Caco-2 (cell line): Measurements from ENCODE around the gene BAG3. TPM values are rescaled to one million over a fixed set of nuclear protein-coding genes. Genes with fewer than 3 reads are reported as not detected.
"Not testable (repeated sequence)": the region's sequence is repeated elsewhere in the genome, so short reads cannot be mapped to it uniquely, and the experiment has no call there.

Experiments used
- BruUV-seq: library from RNA; stranded (reverse); fragments of 400-500 nt; replicated peaks from 2 replicates; lab custom pipeline; 2021; lab: Mats Ljungman, UMichigan
- CTCF ChIA-PET: fragments of 300-600 bp; sonication (Branson Sonifier 250); formaldehyde crosslinking; loops from one replicate; lab custom pipeline; 2022; ENCODE audit warnings: antibody characterized with exemption; lab: Charles Lee
- POLR2A ChIA-PET: fragments of 300-600 bp; sonication (Branson Sonifier 250); formaldehyde crosslinking; loops from one replicate; lab custom pipeline; 2022; ENCODE audit warnings: antibody characterized with exemption; lab: Charles Lee
- DNase-seq, 2 experiments: peaks; one replicate each; pipeline versions ENCODE4 v3.0.0 to v3.0.0-alpha.2; 2020 to 2022
- H3K27me3 ChIP-seq: replicated peaks from 2 replicates; pipeline ENCODE4 v1.6.0; 2011; ENCODE audit warnings: low read length; ENCODE audit not compliant: control insufficient read depth, insufficient read depth
- H3K36me3 ChIP-seq: 2 replicates; pipeline ENCODE4 v1.5.1; 2011; ENCODE audit warnings: low read length; ENCODE audit not compliant: control insufficient read depth, insufficient read depth
- H3K4me1 ChIP-seq: fragments of 250-450 bp; sonication (Bioruptor Pico); 2 replicates; pipeline ENCODE4 v1.5.1; 2020; ENCODE audit warnings: mild to moderate bottlenecking
- H3K4me3 ChIP-seq: 2 replicates; pipeline ENCODE4 v1.5.1; 2011; ENCODE audit warnings: low read depth, mild to moderate bottlenecking, control low read depth, low read length
- H3K9me3 ChIP-seq: fragments of 250-450 bp; sonication (Bioruptor Pico); 2 replicates; pipeline ENCODE4 v1.5.1; 2020; ENCODE audit warnings: mild to moderate bottlenecking, moderate library complexity
- H3K27ac Mint-ChIP-seq: one replicate; pipeline ENCODE4 v1.8.0; 2022; ENCODE audit warnings: mixed read lengths; ENCODE audit not compliant: unreplicated experiment
- H3K27me3 Mint-ChIP-seq: one replicate; pipeline ENCODE4 v1.8.0; 2022; ENCODE audit warnings: mixed read lengths; ENCODE audit not compliant: insufficient read depth, unreplicated experiment
- H3K36me3 Mint-ChIP-seq: one replicate; pipeline ENCODE4 v1.8.0; 2022; ENCODE audit warnings: mild to moderate bottlenecking, mixed read lengths; ENCODE audit not compliant: insufficient read depth, unreplicated experiment
- H3K4me1 Mint-ChIP-seq: one replicate; pipeline ENCODE4 v1.8.0; 2022; ENCODE audit warnings: low read depth, mixed read lengths; ENCODE audit not compliant: unreplicated experiment
- H3K4me3 Mint-ChIP-seq: one replicate; pipeline ENCODE4 v1.8.0; 2022; ENCODE audit warnings: mild to moderate bottlenecking, moderate library complexity, mixed read lengths; ENCODE audit not compliant: unreplicated experiment
- H3K9me3 Mint-ChIP-seq: one replicate; pipeline ENCODE4 v1.8.0; 2022; ENCODE audit warnings: mixed read lengths; ENCODE audit not compliant: unreplicated experiment
- CTCF ChIP-seq, 2 experiments: fragments of 200-600 bp in 1 of 2; IDR thresholded peaks; 1 replicate in 1 of 2; 2 replicates in 1 of 2; pipeline versions ENCODE4 v1.5.1 to v1.8.0; 2011 to 2022; ENCODE audit warnings: antibody characterized with exemption in 1 of 2, control low read depth in 1 of 2, inconsistent platforms in 1 of 2, low read depth in 1 of 2, low read length in 1 of 2, mild to moderate bottlenecking in 1 of 2, moderate library complexity in 1 of 2; ENCODE audit not compliant: insufficient read depth in 1 of 2, severe bottlenecking in 1 of 2, unreplicated experiment in 1 of 2
- intact Hi-C: fragments of 100-400 bp; cut with micrococcal nuclease; formaldehyde crosslinking; loops from one replicate; pipeline ENCODE4 v1.10.0; 2022; ENCODE audit not compliant: unreplicated experiment
- total RNA-seq: library from RNA; stranded (reverse); gene quantifications from 2 replicates; pipeline ENCODE4 v1.2.3, GENCODE V29; 2022

The BAG3 gene
- total RNA-seq, 1 experiment from 2014 or later, result 30.7 TPM

- Mint-ChIP-seq H3K9me3 (no peaks in the 10 kb centered on the region), H3K27me3 (no peaks in the 10 kb centered on the region), H3K36me3 (peaks cover 36% of the 10 kb centered on the region), H3K4me3 (no peak overlapping the region), H3K4me1 (peaks cover 25% of the 10 kb centered on the region), H3K27ac (no peak overlapping the region)
- intact Hi-C loops, result no loop called here
- CTCF ChIA-PET, result no interaction called here
- BruUV-seq, result no TSS peak
- Histone ChIP-seq H3K4me3 (no peak overlapping the region), H3K36me3 (0 out of 2 replicates have a peak, but pooled peaks cover 3% of the 10 kb centered on the region), H3K4me1 (peaks cover 22% of the 10 kb centered on the region), H3K9me3 (no peaks in the 10 kb centered on the region), H3K27me3 (no peaks in the 10 kb centered on the region)
- DNase-seq, result no peak
- POLR2A ChIA-PET, result interaction anchor here (0.9 kb wide), 1 partner anchor 63 kb away, joined by 3 read pairs; the partner anchor contains the start of gene TIAL1
- no peak for TF ChIP-seq CTCF (IDR thresholded peaks at IDR 0.05; ENCODE audit: insufficient read depth in 1 of 2, low read depth in 1 of 2, low read length in 1 of 2, severe bottlenecking in 1 of 2, unreplicated experiment in 1 of 2)
Observed at GRCh38 chr10:119659951-119660350, 8.8 kb downstream of the BAG3 start.

GRCh38 chr10:119662076-119662605 is 11.0 kb downstream of the BAG3 start:
- H3K27ac Mint-ChIP-seq, H3K9me3 Mint-ChIP-seq, CTCF ChIA-PET, H3K27me3 Mint-ChIP-seq, BruUV-seq, H3K27me3 ChIP-seq, H3K4me3 Mint-ChIP-seq, DNase-seq, H3K4me3 ChIP-seq, H3K36me3 ChIP-seq, intact Hi-C loops, POLR2A ChIA-PET, H3K9me3 ChIP-seq: not testable (repeated sequence)
- peaks cover 41% of the 10 kb centered on the region for H3K4me1 ChIP-seq
- Mint-ChIP-seq H3K36me3 (peaks cover 27% of the 10 kb centered on the region), H3K4me1 (peaks cover 39% of the 10 kb centered on the region)

GRCh38 chr10:119663866-119664698 is 12.9 kb downstream of the BAG3 start:
- H3K4me1 ChIP-seq, result peaks cover 49% of the 10 kb centered on the region
- intact Hi-C loops, result no loop called here
- H3K9me3 ChIP-seq, result no peaks in the 10 kb centered on the region
- no peaks in the 10 kb centered on the region for H3K36me3 ChIP-seq
- Mint-ChIP-seq H3K27me3 (no peaks in the 10 kb centered on the region), H3K27ac (peak overlapping the region; percentile 94), H3K4me1 (peaks cover 51% of the 10 kb centered on the region), H3K4me3 (peak overlapping the region; percentile 46), H3K36me3 (peaks cover 26% of the 10 kb centered on the region), H3K9me3 (no peaks in the 10 kb centered on the region)
- POLR2A ChIA-PET, result interaction anchor here (1.3 kb wide), 1 partner anchor 13 kb away, joined by 5 read pairs; the partner anchor contains the start of gene BAG3
- no peak for TF ChIP-seq CTCF (IDR thresholded peaks at IDR 0.05; ENCODE audit: insufficient read depth in 1 of 2, low read depth in 1 of 2, low read length in 1 of 2, severe bottlenecking in 1 of 2, unreplicated experiment in 1 of 2)
- no peak for DNase-seq
- BruUV-seq, result no TSS peak
- CTCF ChIA-PET, result interaction anchor here (0.6 kb wide), 1 partner anchor 1840 kb away, joined by 3 read pairs; no protein-coding TSS in a partner anchor
- H3K27me3 ChIP-seq, result no peaks in the 10 kb centered on the region
- no peak overlapping the region for H3K4me3 ChIP-seq
